ENCODE results near the gene GLE1.

DNA sequence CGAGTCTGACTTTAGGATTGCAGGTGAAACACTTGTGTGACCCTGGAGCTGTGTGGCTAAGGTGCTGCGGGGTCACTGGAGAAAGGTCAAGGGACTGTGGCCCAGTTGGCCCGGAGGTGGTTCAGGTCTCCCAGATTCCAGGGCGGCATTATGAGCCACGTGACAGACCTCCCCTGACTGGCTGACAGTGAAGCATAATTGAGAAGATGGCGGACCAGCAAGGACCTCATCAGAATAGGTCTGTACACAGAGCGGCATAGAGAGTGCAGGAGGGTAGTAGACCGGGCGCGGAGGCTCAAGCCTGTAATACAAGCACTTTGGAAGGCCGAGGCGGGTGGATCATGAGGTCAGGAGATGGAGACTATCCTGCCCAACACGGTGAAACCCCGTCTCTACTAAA, 49.5 kb upstream of the GLE1 start:
- TF ChIP-seq, protein P1, sequence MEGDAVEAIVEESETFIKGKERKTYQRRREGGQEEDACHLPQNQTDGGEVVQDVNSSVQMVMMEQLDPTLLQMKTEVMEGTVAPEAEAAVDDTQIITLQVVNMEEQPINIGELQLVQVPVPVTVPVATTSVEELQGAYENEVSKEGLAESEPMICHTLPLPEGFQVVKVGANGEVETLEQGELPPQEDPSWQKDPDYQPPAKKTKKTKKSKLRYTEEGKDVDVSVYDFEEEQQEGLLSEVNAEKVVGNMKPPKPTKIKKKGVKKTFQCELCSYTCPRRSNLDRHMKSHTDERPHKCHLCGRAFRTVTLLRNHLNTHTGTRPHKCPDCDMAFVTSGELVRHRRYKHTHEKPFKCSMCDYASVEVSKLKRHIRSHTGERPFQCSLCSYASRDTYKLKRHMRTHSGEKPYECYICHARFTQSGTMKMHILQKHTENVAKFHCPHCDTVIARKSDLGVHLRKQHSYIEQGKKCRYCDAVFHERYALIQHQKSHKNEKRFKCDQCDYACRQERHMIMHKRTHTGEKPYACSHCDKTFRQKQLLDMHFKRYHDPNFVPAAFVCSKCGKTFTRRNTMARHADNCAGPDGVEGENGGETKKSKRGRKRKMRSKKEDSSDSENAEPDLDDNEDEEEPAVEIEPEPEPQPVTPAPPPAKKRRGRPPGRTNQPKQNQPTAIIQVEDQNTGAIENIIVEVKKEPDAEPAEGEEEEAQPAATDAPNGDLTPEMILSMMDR (IDR thresholded peaks at IDR 0.05; ENCODE audit: insufficient read depth, low read length), result no peak
- TF ChIP-seq POLR2AphosphoS5 (IDR thresholded peaks at IDR 0.05; ENCODE audit: low read depth), result no peak

All from HL-60 (cell line).